ENCODE measurements around the gene OR4B1. TPM values are rescaled to one million over a fixed set of nuclear protein-coding genes. Genes with fewer than 3 reads are reported as not detected.

Gene OR4B1
- total RNA-seq, 1 experiment from 2014 or later = not detected

GRCh38 chr11:48177661-48178060 lies 38.9 kb upstream of the OR4B1 start:
- TF ChIP-seq, protein P1, sequence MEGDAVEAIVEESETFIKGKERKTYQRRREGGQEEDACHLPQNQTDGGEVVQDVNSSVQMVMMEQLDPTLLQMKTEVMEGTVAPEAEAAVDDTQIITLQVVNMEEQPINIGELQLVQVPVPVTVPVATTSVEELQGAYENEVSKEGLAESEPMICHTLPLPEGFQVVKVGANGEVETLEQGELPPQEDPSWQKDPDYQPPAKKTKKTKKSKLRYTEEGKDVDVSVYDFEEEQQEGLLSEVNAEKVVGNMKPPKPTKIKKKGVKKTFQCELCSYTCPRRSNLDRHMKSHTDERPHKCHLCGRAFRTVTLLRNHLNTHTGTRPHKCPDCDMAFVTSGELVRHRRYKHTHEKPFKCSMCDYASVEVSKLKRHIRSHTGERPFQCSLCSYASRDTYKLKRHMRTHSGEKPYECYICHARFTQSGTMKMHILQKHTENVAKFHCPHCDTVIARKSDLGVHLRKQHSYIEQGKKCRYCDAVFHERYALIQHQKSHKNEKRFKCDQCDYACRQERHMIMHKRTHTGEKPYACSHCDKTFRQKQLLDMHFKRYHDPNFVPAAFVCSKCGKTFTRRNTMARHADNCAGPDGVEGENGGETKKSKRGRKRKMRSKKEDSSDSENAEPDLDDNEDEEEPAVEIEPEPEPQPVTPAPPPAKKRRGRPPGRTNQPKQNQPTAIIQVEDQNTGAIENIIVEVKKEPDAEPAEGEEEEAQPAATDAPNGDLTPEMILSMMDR (conservative IDR thresholded peaks at IDR 0.05; ENCODE audit: low read depth, low read length) = no peak
- TF ChIP-seq EZH2 (IDR thresholded peaks at IDR 0.05; ENCODE audit: low read length, unreplicated experiment) (no peak), EZH2phosphoT487 (IDR thresholded peaks at IDR 0.05; ENCODE audit: borderline replicate concordance, low read length) (no peak)
- ChIA-PET CTCF (no interaction called here), POLR2A (ENCODE audit: unreplicated experiment) (no interaction called here)
- no peaks in the 10 kb centered on the region for H3K36me3 ChIP-seq (ENCODE audit: low read depth, low read length)
- no peaks in the 10 kb centered on the region for H3K79me2 ChIP-seq (ENCODE audit: low read length)
- H3K4me1 ChIP-seq (ENCODE audit: insufficient read depth, low read length) = no peaks in the 10 kb centered on the region
- H3K9me3 ChIP-seq (ENCODE audit: low read length) = no peaks in the 10 kb centered on the region
- ATAC-seq = no peak
- no peak overlapping the region for H3K9ac ChIP-seq (ENCODE audit: low read length)
- no peaks in the 10 kb centered on the region for H4K20me1 ChIP-seq (ENCODE audit: low read length)
- intact Hi-C loops (cut with micrococcal nuclease) = no loop called here
- no peak overlapping the region for H3K27ac ChIP-seq (ENCODE audit: low read length)
- H3K9me2 ChIP-seq (replicated peaks; ENCODE audit: low read length) = no peaks in the 10 kb centered on the region
- H3K4me2 ChIP-seq (ENCODE audit: low read length) = no peak overlapping the region
- H2AFZ ChIP-seq (ENCODE audit: low read length) = no peak overlapping the region
- DNase-seq = no peak
- no peaks in the 10 kb centered on the region for H3K27me3 ChIP-seq (ENCODE audit: low read length)
- H3K4me3 ChIP-seq (ENCODE audit: low read length) = no peak overlapping the region
- no TSS peak for BruUV-seq (replicated peaks)
- no peaks in the 10 kb centered on the region for H3F3A ChIP-seq (ENCODE audit: low read length, unreplicated experiment)

DNA sequence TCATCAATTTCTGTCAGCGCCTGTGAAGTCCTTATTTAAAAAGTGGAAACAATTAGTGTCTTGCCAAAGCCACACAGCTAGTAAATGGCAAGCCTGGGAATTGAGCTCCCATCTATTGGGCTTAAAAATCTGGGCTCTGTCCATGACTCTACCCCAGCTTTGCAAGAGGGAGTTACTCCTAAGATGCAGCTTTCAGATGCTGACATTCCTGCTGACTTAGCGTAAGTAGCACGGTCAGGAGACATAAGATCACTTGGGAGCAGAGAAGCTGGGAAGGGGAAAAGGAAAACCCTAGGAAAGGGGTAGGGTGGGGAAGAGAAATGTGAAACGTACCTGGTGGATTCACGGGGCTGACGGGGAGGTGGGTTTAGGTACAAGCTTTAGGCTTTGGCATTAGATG lies 36.0 kb upstream of the OR4B1 start:
- ChIA-PET CTCF (no interaction called here), POLR2A (ENCODE audit: unreplicated experiment) (no interaction called here)
- Histone ChIP-seq H3K4me2 (ENCODE audit: low read length) (no peak overlapping the region), H3F3A (ENCODE audit: low read length, unreplicated experiment) (no peaks in the 10 kb centered on the region), H3K27me3 (ENCODE audit: low read length) (no peaks in the 10 kb centered on the region), H2AFZ (ENCODE audit: low read length) (no peak overlapping the region), H3K4me3 (ENCODE audit: low read length) (no peak overlapping the region), H3K9me2 (replicated peaks; ENCODE audit: low read length) (no peaks in the 10 kb centered on the region), H3K79me2 (ENCODE audit: low read length) (no peaks in the 10 kb centered on the region), H3K4me1 (ENCODE audit: insufficient read depth, low read length) (no peaks in the 10 kb centered on the region), H3K9me3 (ENCODE audit: low read length) (no peaks in the 10 kb centered on the region), H3K9ac (ENCODE audit: low read length) (no peak overlapping the region), H3K27ac (ENCODE audit: low read length) (no peak overlapping the region), H3K36me3 (ENCODE audit: low read depth, low read length) (no peaks in the 10 kb centered on the region), H4K20me1 (ENCODE audit: low read length) (no peaks in the 10 kb centered on the region)
- ATAC-seq (no peak), DNase-seq (no peak)
- BruUV-seq (replicated peaks) = no TSS peak
- no peak for TF ChIP-seq EZH2 (IDR thresholded peaks at IDR 0.05; ENCODE audit: low read length, unreplicated experiment)
- TF ChIP-seq, protein P1 (conservative IDR thresholded peaks at IDR 0.05; ENCODE audit: low read depth, low read length) = no peak
- no peak for TF ChIP-seq EZH2phosphoT487 (IDR thresholded peaks at IDR 0.05; ENCODE audit: borderline replicate concordance, low read length)
- intact Hi-C loops (cut with micrococcal nuclease) = no loop called here

GRCh38 chr11:48182860-48183526 lies 33.6 kb upstream of the OR4B1 start:
- H4K20me1 ChIP-seq (ENCODE audit: low read length) = no peaks in the 10 kb centered on the region
- no TSS peak for BruUV-seq (replicated peaks)
- no peak overlapping the region for H2AFZ ChIP-seq (ENCODE audit: low read length)
- H3K79me2 ChIP-seq (ENCODE audit: low read length) = no peaks in the 10 kb centered on the region
- H3K9me3 ChIP-seq (ENCODE audit: low read length) = no peaks in the 10 kb centered on the region
- H3K4me1 ChIP-seq (ENCODE audit: insufficient read depth, low read length) = no peaks in the 10 kb centered on the region
- ATAC-seq = no peak
- H3K27me3 ChIP-seq (ENCODE audit: low read length) = no peaks in the 10 kb centered on the region
- no peak for DNase-seq
- no peak overlapping the region for H3K4me3 ChIP-seq (ENCODE audit: low read length)
- CTCF ChIA-PET = interaction anchor here (0.6 kb wide), 1 partner anchor 11 kb away, joined by 5 read pairs; no protein-coding TSS in a partner anchor
- no peaks in the 10 kb centered on the region for H3K9me2 ChIP-seq (replicated peaks; ENCODE audit: low read length)
- no peak overlapping the region for H3K27ac ChIP-seq (ENCODE audit: low read length)
- POLR2A ChIA-PET (ENCODE audit: unreplicated experiment) = no interaction called here
- H3F3A ChIP-seq (ENCODE audit: low read length, unreplicated experiment) = no peaks in the 10 kb centered on the region
- intact Hi-C loops (cut with micrococcal nuclease) = no loop called here
- TF ChIP-seq EZH2phosphoT487 (IDR thresholded peaks at IDR 0.05; ENCODE audit: borderline replicate concordance, low read length) (no peak), EZH2 (IDR thresholded peaks at IDR 0.05; ENCODE audit: low read length, unreplicated experiment) (no peak)
- TF ChIP-seq, protein P1 (conservative IDR thresholded peaks at IDR 0.05; ENCODE audit: low read depth, low read length) = no peak
- no peak overlapping the region for H3K4me2 ChIP-seq (ENCODE audit: low read length)
- no peak overlapping the region for H3K9ac ChIP-seq (ENCODE audit: low read length)
- H3K36me3 ChIP-seq (ENCODE audit: low read depth, low read length) = no peaks in the 10 kb centered on the region
